Hepatocyte (in vitro differentiated cells): ENCODE data around the gene TMEM89. TPM values are rescaled to one million over a fixed set of nuclear protein-coding genes. Genes with fewer than 3 reads are reported as not detected.
A peak's percentile ranks its signal among the peaks of the same experiment; 100 is the strongest.

Experiments
- DNase-seq: peaks from one replicate; pipeline ENCODE4 v3.0.0-alpha.2; 2016; ENCODE audit warnings: low spot score
- H2AFZ ChIP-seq: fragments of 200-600 bp; sonication (generic); 2 replicates; pipeline ENCODE4 v1.6.0; 2016; ENCODE audit warnings: antibody characterized with exemption, mild to moderate bottlenecking
- H3K27ac ChIP-seq: fragments of 200-600 bp; sonication (generic); 2 replicates; pipeline ENCODE4 v1.5.1; 2016; ENCODE audit warnings: mild to moderate bottlenecking
- H3K27me3 ChIP-seq: fragments of 200-600 bp; sonication (generic); 2 replicates; pipeline ENCODE4 v1.6.1; 2016
- H3K36me3 ChIP-seq: fragments of 200-600 bp; sonication (generic); replicated peaks from 2 replicates; pipeline ENCODE4 v1.5.1; 2016; ENCODE audit warnings: low read depth; ENCODE audit not compliant: insufficient read depth
- H3K4me1 ChIP-seq: fragments of 200-600 bp; sonication (generic); 2 replicates; pipeline ENCODE4 v1.5.1; 2016; ENCODE audit warnings: mild to moderate bottlenecking, moderate library complexity; ENCODE audit not compliant: insufficient read depth
- H3K4me2 ChIP-seq: fragments of 200-600 bp; sonication (generic); 2 replicates; pipeline ENCODE4 v1.6.0; 2016
- H3K4me3 ChIP-seq: fragments of 200-600 bp; sonication (generic); 2 replicates; pipeline ENCODE4 v1.5.1; 2016; ENCODE audit warnings: mild to moderate bottlenecking
- H3K79me2 ChIP-seq: fragments of 200-600 bp; sonication (generic); 2 replicates; pipeline ENCODE4 v1.6.0; 2017; ENCODE audit warnings: mild to moderate bottlenecking
- H3K9me2 ChIP-seq: fragments of 200-600 bp; sonication (generic); replicated peaks from 2 replicates; pipeline ENCODE4 v1.6.0; 2017; ENCODE audit warnings: mild to moderate bottlenecking; ENCODE audit not compliant: insufficient read depth
- H3K9me3 ChIP-seq: fragments of 200-600 bp; sonication (generic); 2 replicates; pipeline ENCODE4 v1.5.1; 2016; ENCODE audit warnings: low read depth, mild to moderate bottlenecking
- H4K20me1 ChIP-seq: fragments of 200-600 bp; sonication (generic); 2 replicates; pipeline ENCODE4 v1.6.0; 2016; ENCODE audit warnings: mild to moderate bottlenecking; ENCODE audit not compliant: insufficient read depth, poor library complexity, severe bottlenecking
- EZH2 ChIP-seq: fragments of 200-600 bp; sonication (generic); IDR thresholded peaks from 2 replicates; pipeline ENCODE4 v1.6.1; 2016; ENCODE audit warnings: antibody characterized with exemption, mild to moderate bottlenecking, borderline replicate concordance
- EZH2phosphoT487 ChIP-seq: fragments of 200-600 bp; sonication (generic); IDR thresholded peaks from one replicate; pipeline ENCODE4 v1.6.1; 2018; ENCODE audit warnings: antibody characterized with exemption, mild to moderate bottlenecking, low read depth, moderate library complexity; ENCODE audit not compliant: unreplicated experiment, severe bottlenecking
- whole genome bisulfite sequencing: methylation state at CpG from one replicate; pipeline ENCODE4 v1.1.6; 2016; ENCODE audit warnings: low lambda C conversion rate; ENCODE audit errors: missing lambda C conversion rate; 5-methylcytosine and 5-hydroxymethylcytosine counted together
- polyA plus RNA-seq: library from polyadenylated mRNA; unstranded; fragments of >200 nt; fragmentation: Nextera tagmentation; extraction: Ambion mirVana; gene quantifications from 2 replicates; pipeline ENCODE4 v1.2.1, GENCODE V29; 2016
- total RNA-seq: library from RNA; depleted of rRNA; stranded (reverse); fragments of >200 nt; gene quantifications from 2 replicates; pipeline ENCODE4 v1.2.3, GENCODE V29; 2014
- TF ChIP-seq, protein P1 (sequence below): fragments of 200-600 bp; sonication (generic); IDR thresholded peaks from 2 replicates; pipeline ENCODE4 v1.5.1; 2016; ENCODE audit warnings: antibody characterized with exemption, mild to moderate bottlenecking; ENCODE audit not compliant: poor library complexity

Gene TMEM89
- total and polyA plus RNA-seq, 2 experiments from 2014 or later: not detected

DNA sequence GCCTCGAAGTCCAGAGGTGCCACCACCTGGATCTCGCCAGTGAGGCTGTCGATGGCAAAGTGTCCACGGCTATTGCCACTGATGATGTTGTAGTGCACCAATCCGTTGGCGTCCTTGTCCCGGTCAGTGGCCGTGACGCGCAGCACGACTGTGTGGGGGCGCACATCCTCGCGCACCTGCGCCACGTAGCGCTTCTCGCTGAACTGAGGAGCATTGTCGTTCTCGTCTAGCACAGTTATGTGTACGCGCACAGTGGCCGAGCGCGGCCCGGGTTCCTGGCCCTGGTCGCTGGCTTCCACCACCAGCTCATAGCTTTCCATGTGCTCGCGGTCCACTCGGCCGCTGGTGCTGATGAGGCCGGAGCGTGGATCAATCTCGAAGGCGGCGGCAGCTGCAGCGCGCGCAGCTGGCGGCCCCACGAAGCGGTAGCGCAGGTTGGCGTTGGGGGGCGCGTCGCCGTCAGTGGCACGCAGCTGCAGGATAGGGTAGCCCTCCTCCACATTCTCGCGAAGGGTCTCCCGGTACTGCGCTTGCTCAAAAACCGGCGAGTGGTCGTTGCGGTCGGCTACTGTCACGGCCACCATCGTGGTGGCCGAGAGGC lies 39.3 kb upstream of the TMEM89 start:
- H3K9me2 ChIP-seq: no peaks in the 10 kb centered on the region
- H3K4me3 ChIP-seq: no peak overlapping the region
- 97% methylated on average over 57 of the region's 61 CpGs for WGBS
- H4K20me1 ChIP-seq: no peaks in the 10 kb centered on the region
- DNase-seq: no peak
- H2AFZ ChIP-seq: no peak overlapping the region
- H3K36me3 ChIP-seq: no peaks in the 10 kb centered on the region
- peak overlapping the region; percentile 95 for H3K4me2 ChIP-seq
- H3K4me1 ChIP-seq: no peaks in the 10 kb centered on the region
- no peak overlapping the region for H3K27ac ChIP-seq
- TF ChIP-seq, protein P1, sequence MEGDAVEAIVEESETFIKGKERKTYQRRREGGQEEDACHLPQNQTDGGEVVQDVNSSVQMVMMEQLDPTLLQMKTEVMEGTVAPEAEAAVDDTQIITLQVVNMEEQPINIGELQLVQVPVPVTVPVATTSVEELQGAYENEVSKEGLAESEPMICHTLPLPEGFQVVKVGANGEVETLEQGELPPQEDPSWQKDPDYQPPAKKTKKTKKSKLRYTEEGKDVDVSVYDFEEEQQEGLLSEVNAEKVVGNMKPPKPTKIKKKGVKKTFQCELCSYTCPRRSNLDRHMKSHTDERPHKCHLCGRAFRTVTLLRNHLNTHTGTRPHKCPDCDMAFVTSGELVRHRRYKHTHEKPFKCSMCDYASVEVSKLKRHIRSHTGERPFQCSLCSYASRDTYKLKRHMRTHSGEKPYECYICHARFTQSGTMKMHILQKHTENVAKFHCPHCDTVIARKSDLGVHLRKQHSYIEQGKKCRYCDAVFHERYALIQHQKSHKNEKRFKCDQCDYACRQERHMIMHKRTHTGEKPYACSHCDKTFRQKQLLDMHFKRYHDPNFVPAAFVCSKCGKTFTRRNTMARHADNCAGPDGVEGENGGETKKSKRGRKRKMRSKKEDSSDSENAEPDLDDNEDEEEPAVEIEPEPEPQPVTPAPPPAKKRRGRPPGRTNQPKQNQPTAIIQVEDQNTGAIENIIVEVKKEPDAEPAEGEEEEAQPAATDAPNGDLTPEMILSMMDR: no peak
- TF ChIP-seq EZH2: no peak
- TF ChIP-seq EZH2phosphoT487: no peak
- no peaks in the 10 kb centered on the region for H3K9me3 ChIP-seq
- H3K27me3 ChIP-seq: no peaks in the 10 kb centered on the region
- H3K79me2 ChIP-seq: no peaks in the 10 kb centered on the region

DNA sequence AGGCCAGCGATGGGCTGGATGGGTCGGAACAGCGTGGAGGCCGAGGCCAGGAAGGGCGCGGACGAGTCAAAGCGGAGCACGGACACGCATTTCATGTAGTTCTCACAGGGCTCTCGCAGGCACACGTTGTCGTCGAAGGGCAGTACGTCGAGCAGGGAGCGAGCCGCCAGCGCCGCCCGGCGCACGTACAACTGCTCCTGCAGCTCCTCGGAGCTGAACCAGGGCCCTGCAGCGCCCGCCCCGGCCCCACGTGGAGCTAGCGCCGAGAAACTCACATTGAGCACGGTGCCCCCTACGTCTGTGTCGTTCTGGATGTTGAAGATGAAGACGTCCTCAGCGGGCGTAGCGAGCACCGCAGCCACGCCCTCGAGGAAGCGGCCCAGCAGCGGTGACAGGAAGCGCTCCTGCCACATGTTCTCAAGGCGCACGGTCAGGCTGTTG lies 35.3 kb upstream of the TMEM89 start:
- Histone ChIP-seq H3K27me3 (no peaks in the 10 kb centered on the region), H3K9me3 (no peaks in the 10 kb centered on the region), H3K79me2 (no peaks in the 10 kb centered on the region), H4K20me1 (no peaks in the 10 kb centered on the region), H3K36me3 (no peaks in the 10 kb centered on the region), H2AFZ (peak overlapping the region; percentile 51), H3K9me2 (no peaks in the 10 kb centered on the region), H3K4me3 (no peak overlapping the region), H3K4me1 (no peaks in the 10 kb centered on the region), H3K27ac (no peak overlapping the region), H3K4me2 (peak overlapping the region; percentile 89)
- TF ChIP-seq, protein P1: no peak
- TF ChIP-seq EZH2 (no peak), EZH2phosphoT487 (no peak)
- 89% methylated on average over 45 of the region's 45 CpGs for WGBS
- no peak for DNase-seq

DNA sequence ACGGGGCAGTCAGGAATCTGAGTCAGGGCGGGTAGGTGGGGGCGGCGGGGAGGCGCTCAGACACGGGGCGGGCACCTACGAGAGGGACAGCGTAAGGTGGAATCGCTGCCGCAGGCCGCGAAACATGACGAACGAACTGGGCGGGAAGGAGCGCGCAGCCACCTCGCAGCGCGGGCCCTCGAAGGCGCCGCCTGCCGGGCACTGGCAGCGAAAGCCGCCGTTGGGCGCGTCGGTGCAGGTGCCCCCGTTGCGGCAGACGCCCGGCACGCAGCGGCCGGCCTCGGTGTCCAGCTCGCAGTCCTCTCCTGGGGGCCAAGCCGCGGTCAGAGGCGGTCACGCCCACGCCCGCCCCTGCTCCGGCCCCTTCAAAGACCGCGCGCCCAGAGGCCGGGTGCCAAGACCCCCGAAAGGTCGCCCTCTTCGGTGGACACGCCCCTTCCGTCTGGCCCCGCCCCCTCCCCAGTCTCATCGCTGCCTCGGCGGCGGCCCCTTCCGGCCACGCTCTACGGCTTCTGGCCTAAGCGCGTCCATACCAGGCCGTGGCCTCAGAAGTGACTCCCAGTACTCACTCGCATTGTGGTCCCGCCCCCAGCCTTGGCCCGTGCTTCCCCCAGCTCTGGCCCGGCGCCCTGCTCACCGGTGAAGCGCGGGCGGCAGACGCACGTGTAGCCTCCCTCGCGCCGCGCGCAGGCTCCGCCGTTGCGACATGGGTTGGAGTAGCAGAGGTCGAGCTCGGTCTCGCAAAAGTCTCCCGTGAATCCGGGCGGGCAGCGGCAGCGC lies 34.7 kb upstream of the TMEM89 start:
- 39% methylated on average over 42 of the region's 94 CpGs for WGBS
- Histone ChIP-seq H3K9me3 (no peaks in the 10 kb centered on the region), H3K9me2 (no peaks in the 10 kb centered on the region), H3K4me1 (no peaks in the 10 kb centered on the region), H3K27me3 (no peaks in the 10 kb centered on the region), H3K4me3 (no peak overlapping the region), H4K20me1 (no peaks in the 10 kb centered on the region), H3K4me2 (peak overlapping the region; percentile 89), H3K79me2 (no peaks in the 10 kb centered on the region), H2AFZ (peak overlapping the region; percentile 51), H3K27ac (no peak overlapping the region), H3K36me3 (no peaks in the 10 kb centered on the region)
- no peak for TF ChIP-seq EZH2
- TF ChIP-seq, protein P1: peak; percentile 63
- no peak for TF ChIP-seq EZH2phosphoT487
- DNase-seq: peak; percentile 90
